HEK293 (cell line): ENCODE measurements around the gene PLS1.

Experiments
- ZNF558 ChIP-seq: fragments of 450-650 bp; formaldehyde crosslinking; IDR thresholded peaks from 2 replicates; pipeline ENCODE4 v1.5.1; 2016; ENCODE audit warnings: missing biosample characterization, missing genetic modification characterization
- ZNF777 ChIP-seq: fragments of 450-650 bp; formaldehyde crosslinking; IDR thresholded peaks from 2 replicates; pipeline ENCODE4 v1.5.1; 2017; ENCODE audit warnings: missing biosample characterization, missing genetic modification characterization, borderline replicate concordance
- TF ChIP-seq, protein P1 (sequence below): fragments of 450-650 bp; formaldehyde crosslinking; IDR thresholded peaks from 2 replicates; pipeline ENCODE4 v1.5.1; 2016; ENCODE audit warnings: missing biosample characterization, missing genetic modification characterization
- TF ChIP-seq, protein P2 (sequence below): fragments of 450-650 bp; formaldehyde crosslinking; IDR thresholded peaks from 2 replicates; pipeline ENCODE4 v1.5.1; 2016; ENCODE audit warnings: missing biosample characterization, missing genetic modification characterization, low read depth

DNA sequence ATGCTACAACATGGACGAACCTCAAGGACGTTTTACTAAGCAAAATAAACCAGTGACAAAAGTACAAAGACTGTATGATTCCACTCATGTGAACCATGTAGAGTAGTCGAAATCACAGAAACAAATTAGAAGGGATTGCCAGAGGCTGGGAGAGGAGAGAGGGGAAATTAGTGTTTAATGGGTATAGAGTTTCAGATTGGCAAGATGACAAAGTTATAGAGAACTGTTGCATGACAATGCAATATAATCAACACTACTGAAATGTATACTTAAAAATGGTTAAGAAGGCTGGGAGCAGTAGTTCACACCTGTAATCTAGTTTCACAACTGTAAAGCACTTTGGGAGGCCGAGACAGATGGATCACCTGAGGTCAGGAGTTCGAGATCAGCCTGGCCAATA lies 36.9 kb downstream of the PLS1 start:
- TF ChIP-seq ZNF558 (tag by site-specific recombination) = no peak
- TF ChIP-seq, protein P1, sequence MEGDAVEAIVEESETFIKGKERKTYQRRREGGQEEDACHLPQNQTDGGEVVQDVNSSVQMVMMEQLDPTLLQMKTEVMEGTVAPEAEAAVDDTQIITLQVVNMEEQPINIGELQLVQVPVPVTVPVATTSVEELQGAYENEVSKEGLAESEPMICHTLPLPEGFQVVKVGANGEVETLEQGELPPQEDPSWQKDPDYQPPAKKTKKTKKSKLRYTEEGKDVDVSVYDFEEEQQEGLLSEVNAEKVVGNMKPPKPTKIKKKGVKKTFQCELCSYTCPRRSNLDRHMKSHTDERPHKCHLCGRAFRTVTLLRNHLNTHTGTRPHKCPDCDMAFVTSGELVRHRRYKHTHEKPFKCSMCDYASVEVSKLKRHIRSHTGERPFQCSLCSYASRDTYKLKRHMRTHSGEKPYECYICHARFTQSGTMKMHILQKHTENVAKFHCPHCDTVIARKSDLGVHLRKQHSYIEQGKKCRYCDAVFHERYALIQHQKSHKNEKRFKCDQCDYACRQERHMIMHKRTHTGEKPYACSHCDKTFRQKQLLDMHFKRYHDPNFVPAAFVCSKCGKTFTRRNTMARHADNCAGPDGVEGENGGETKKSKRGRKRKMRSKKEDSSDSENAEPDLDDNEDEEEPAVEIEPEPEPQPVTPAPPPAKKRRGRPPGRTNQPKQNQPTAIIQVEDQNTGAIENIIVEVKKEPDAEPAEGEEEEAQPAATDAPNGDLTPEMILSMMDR (tag by site-specific recombination) = no peak
- no peak for TF ChIP-seq ZNF777
- TF ChIP-seq, protein P2, sequence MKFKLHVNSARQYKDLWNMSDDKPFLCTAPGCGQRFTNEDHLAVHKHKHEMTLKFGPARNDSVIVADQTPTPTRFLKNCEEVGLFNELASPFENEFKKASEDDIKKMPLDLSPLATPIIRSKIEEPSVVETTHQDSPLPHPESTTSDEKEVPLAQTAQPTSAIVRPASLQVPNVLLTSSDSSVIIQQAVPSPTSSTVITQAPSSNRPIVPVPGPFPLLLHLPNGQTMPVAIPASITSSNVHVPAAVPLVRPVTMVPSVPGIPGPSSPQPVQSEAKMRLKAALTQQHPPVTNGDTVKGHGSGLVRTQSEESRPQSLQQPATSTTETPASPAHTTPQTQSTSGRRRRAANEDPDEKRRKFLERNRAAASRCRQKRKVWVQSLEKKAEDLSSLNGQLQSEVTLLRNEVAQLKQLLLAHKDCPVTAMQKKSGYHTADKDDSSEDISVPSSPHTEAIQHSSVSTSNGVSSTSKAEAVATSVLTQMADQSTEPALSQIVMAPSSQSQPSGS = no peak
